Smooth muscle cell (in vitro differentiated cells): Measurements from ENCODE around the gene GARS1. TPM values are rescaled to one million over a fixed set of nuclear protein-coding genes. Genes with fewer than 3 reads are reported as not detected.
"Not testable (repeated sequence)": the region's sequence is repeated elsewhere in the genome, so short reads cannot be mapped to it uniquely, and the experiment has no call there.

Source experiments
- DNase-seq: peaks from one replicate; lab custom pipeline; 2025; ENCODE audit not compliant: unreplicated experiment; lab: John Stamatoyannopoulos, UW
- H2AFZ ChIP-seq: fragments of 200-600 bp; sonication (generic); 2 replicates; pipeline ENCODE4 v1.6.0; 2016; ENCODE audit warnings: antibody characterized with exemption, low read depth, mild to moderate bottlenecking
- H3F3A ChIP-seq: fragments of 200-600 bp; sonication (generic); 2 replicates; pipeline ENCODE4 v1.6.0; 2017; ENCODE audit warnings: antibody characterized with exemption, low read depth
- H3K27ac ChIP-seq: fragments of 200-600 bp; sonication (generic); 2 replicates; pipeline ENCODE4 v1.5.1; 2016; ENCODE audit warnings: low read depth, mild to moderate bottlenecking
- H3K27me3 ChIP-seq: fragments of 200-600 bp; sonication (generic); 2 replicates; pipeline ENCODE4 v1.6.1; 2016; ENCODE audit warnings: low read depth, mild to moderate bottlenecking
- H3K36me3 ChIP-seq: fragments of 200-600 bp; sonication (generic); 2 replicates; pipeline ENCODE4 v1.5.1; 2016; ENCODE audit warnings: low read depth
- H3K4me1 ChIP-seq: fragments of 200-600 bp; sonication (generic); 2 replicates; pipeline ENCODE4 v1.5.1; 2016; ENCODE audit warnings: low read depth
- H3K4me2 ChIP-seq: fragments of 200-600 bp; sonication (generic); 2 replicates; pipeline ENCODE4 v1.6.0; 2016; ENCODE audit warnings: mild to moderate bottlenecking
- H3K4me3 ChIP-seq: fragments of 200-600 bp; sonication (generic); 2 replicates; pipeline ENCODE4 v1.5.1; 2016; ENCODE audit warnings: mild to moderate bottlenecking
- H3K79me2 ChIP-seq: fragments of 200-600 bp; sonication (generic); 2 replicates; pipeline ENCODE4 v1.6.0; 2016; ENCODE audit warnings: low read depth, mild to moderate bottlenecking
- H3K9ac ChIP-seq: fragments of 200-600 bp; sonication (generic); 2 replicates; pipeline ENCODE4 v1.6.0; 2016; ENCODE audit warnings: low read depth
- H3K9me3 ChIP-seq: fragments of 200-600 bp; sonication (generic); replicated peaks from 2 replicates; pipeline ENCODE4 v1.5.1; 2016; ENCODE audit warnings: low read depth
- H4K20me1 ChIP-seq: fragments of 200-600 bp; sonication (generic); 2 replicates; pipeline ENCODE4 v1.6.0; 2016; ENCODE audit warnings: low read depth
- WGBS: methylation state at CpG from one replicate; pipeline ENCODE4 v1.1.7; 2016; ENCODE audit warnings: low lambda C conversion rate; 5-methylcytosine and 5-hydroxymethylcytosine counted together
- polyA plus RNA-seq: library from polyadenylated mRNA; unstranded; fragments of >200 nt; fragmentation: Nextera tagmentation; extraction: Ambion mirVana; gene quantifications from 2 replicates; pipeline ENCODE4 v1.2.1, GENCODE V29; 2016
- total RNA-seq: library from RNA; depleted of rRNA; stranded (reverse); fragments of >200 nt; gene quantifications from 2 replicates; pipeline ENCODE4 v1.2.3, GENCODE V29; 2014
- TF ChIP-seq, protein P1 (sequence below): fragments of 200-600 bp; sonication (generic); IDR thresholded peaks from 2 replicates; pipeline ENCODE4 v1.5.1; 2017; ENCODE audit warnings: borderline replicate concordance, mild to moderate bottlenecking, antibody characterized with exemption; ENCODE audit not compliant: insufficient read depth, poor library complexity, severe bottlenecking

Gene GARS1
- total and polyA plus RNA-seq, 2 experiments from 2014 or later, result 233 to 299 TPM

- Histone ChIP-seq H3F3A (no peaks in the 10 kb centered on the region), H3K27ac (no peak overlapping the region), H2AFZ (no peak overlapping the region), H3K4me3 (no peak overlapping the region), H3K4me2 (no peak overlapping the region), H3K4me1 (no peaks in the 10 kb centered on the region), H3K79me2 (peaks cover 28% of the 10 kb centered on the region), H3K9me3 (no peaks in the 10 kb centered on the region), H3K9ac (no peak overlapping the region), H3K27me3 (no peaks in the 10 kb centered on the region), H3K36me3 (peaks cover 26% of the 10 kb centered on the region), H4K20me1 (peaks cover 7% of the 10 kb centered on the region)
- DNase-seq, result no peak
- 72% methylated on average over 5 of the region's 5 CpGs for WGBS
- TF ChIP-seq, protein P1, sequence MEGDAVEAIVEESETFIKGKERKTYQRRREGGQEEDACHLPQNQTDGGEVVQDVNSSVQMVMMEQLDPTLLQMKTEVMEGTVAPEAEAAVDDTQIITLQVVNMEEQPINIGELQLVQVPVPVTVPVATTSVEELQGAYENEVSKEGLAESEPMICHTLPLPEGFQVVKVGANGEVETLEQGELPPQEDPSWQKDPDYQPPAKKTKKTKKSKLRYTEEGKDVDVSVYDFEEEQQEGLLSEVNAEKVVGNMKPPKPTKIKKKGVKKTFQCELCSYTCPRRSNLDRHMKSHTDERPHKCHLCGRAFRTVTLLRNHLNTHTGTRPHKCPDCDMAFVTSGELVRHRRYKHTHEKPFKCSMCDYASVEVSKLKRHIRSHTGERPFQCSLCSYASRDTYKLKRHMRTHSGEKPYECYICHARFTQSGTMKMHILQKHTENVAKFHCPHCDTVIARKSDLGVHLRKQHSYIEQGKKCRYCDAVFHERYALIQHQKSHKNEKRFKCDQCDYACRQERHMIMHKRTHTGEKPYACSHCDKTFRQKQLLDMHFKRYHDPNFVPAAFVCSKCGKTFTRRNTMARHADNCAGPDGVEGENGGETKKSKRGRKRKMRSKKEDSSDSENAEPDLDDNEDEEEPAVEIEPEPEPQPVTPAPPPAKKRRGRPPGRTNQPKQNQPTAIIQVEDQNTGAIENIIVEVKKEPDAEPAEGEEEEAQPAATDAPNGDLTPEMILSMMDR, result no peak
Observed at GRCh38 chr7:30584965-30585364, 9.7 kb upstream of the GARS1 start.

DNA sequence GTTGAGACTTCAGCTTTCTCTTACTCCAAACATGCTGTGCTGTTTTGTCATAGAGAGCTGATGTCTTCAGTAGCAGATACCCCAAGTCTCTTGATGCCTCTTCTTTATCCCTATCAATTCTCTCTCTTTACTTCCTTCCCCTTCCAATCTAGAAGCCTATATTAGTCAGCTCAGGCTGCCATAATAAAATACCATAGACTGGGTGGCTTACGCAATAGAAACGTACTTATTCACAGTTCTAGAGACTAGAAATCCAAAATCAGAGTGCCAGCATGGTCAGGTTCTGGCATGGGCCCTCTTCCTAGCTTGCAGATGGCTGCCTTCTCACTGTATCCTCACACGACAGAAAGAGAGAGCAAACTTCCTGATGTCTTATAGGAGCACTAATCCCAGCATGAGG lies 9.0 kb upstream of the GARS1 start:
- Histone ChIP-seq H3K27ac (no peak overlapping the region), H3F3A (no peaks in the 10 kb centered on the region), H3K79me2 (peaks cover 32% of the 10 kb centered on the region), H3K4me1 (no peaks in the 10 kb centered on the region), H3K9me3 (no peaks in the 10 kb centered on the region), H3K9ac (no peak overlapping the region), H2AFZ (no peak overlapping the region), H3K36me3 (peaks cover 22% of the 10 kb centered on the region), H3K27me3 (no peaks in the 10 kb centered on the region), H3K4me3 (no peak overlapping the region), H4K20me1 (peaks cover 7% of the 10 kb centered on the region), H3K4me2 (no peak overlapping the region)
- WGBS, result 86% methylated on average over 3 of the region's 3 CpGs
- no peak for DNase-seq
- TF ChIP-seq, protein P1, result no peak

DNA sequence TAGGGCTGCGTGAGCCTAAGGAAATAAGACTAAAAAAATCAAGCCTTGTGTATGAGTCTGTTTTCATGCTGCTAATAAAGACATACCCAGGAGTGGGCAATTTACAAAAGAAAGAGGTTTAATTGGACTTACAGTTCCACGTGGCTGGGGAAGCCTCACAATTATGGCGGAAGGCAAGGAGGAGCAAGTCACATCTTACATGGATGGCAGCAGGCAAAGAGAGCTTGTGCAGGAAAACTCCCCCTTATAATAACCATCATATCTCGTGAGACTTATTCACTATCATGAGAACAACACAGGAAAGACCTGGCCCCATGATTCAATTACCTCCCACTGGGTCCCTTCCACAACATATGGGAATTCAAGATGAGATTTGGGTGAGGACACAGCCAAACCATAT lies 7.1 kb upstream of the GARS1 start:
- peaks cover 51% of the 10 kb centered on the region for H3K79me2 ChIP-seq

GRCh38 chr7:30589111-30589510 lies 5.6 kb upstream of the GARS1 start:
- DNase-seq, result no peak
- no peaks in the 10 kb centered on the region for H3F3A ChIP-seq
- peaks cover 6% of the 10 kb centered on the region for H3K4me1 ChIP-seq
- no peaks in the 10 kb centered on the region for H3K27me3 ChIP-seq
- TF ChIP-seq, protein P1, result no peak
- WGBS, result 97% methylated on average over 3 of the region's 3 CpGs
- H4K20me1 ChIP-seq, result peaks cover 7% of the 10 kb centered on the region
- no peak overlapping the region for H3K4me3 ChIP-seq
- H3K9ac ChIP-seq, result no peak overlapping the region
- H3K9me3 ChIP-seq, result no peaks in the 10 kb centered on the region
- H3K4me2 ChIP-seq, result no peak overlapping the region
- no peak overlapping the region for H2AFZ ChIP-seq
- H3K36me3 ChIP-seq, result no peaks in the 10 kb centered on the region
- H3K27ac ChIP-seq, result no peak overlapping the region
- H3K79me2 ChIP-seq, result peaks cover 66% of the 10 kb centered on the region

More for the DNA sequence above, 7.1 kb upstream of the GARS1 start:
- H3K36me3 ChIP-seq, H3K27ac ChIP-seq, H3K4me3 ChIP-seq, H3F3A ChIP-seq, H4K20me1 ChIP-seq, H3K9ac ChIP-seq, H2AFZ ChIP-seq, H3K4me1 ChIP-seq, H3K9me3 ChIP-seq, DNase-seq, H3K27me3 ChIP-seq, H3K4me2 ChIP-seq: not testable (repeated sequence)
- 98% methylated on average over 4 of the region's 4 CpGs for WGBS
